K562 (cell line): ENCODE results near the gene NMRK2. TPM values are rescaled to one million over a fixed set of nuclear protein-coding genes. Genes with fewer than 3 reads are reported as not detected.

ENCODE experiments used
- BDP1 ChIP-seq: IDR thresholded peaks from 3 replicates; pipeline ENCODE4 v1.6.1; 2011; ENCODE audit not compliant: insufficient read length, insufficient read depth
- CC2D1A ChIP-seq: fragments of 450-650 bp; IDR thresholded peaks from 2 replicates; pipeline ENCODE4 v1.6.1; 2017; ENCODE audit warnings: mild to moderate bottlenecking
- E2F8 ChIP-seq: fragments of 450-650 bp; IDR thresholded peaks from 2 replicates; pipeline ENCODE4 v1.7.1; 2018; ENCODE audit warnings: mild to moderate bottlenecking, low read depth; ENCODE audit not compliant: partially characterized antibody
- FOXK2 ChIP-seq, 2 experiments: fragments of 450-650 bp; IDR thresholded peaks in 1 of 2; conservative IDR thresholded peaks in 1 of 2; 2 replicates each; pipeline ENCODE4 v1.6.1; 2016; ENCODE audit warnings: low read depth in 2 of 2, mild to moderate bottlenecking in 1 of 2
- HDGF ChIP-seq: fragments of 450-650 bp; IDR thresholded peaks from 2 replicates; pipeline ENCODE4 v1.6.1; 2016
- HMG20B ChIP-seq: fragments of 250-450 bp; sonication (Bioruptor Pico); IDR thresholded peaks from 2 replicates; pipeline ENCODE4 v1.5.0; 2021; ENCODE audit warnings: mild to moderate bottlenecking
- HMGN3 ChIP-seq: IDR thresholded peaks from 2 replicates; pipeline ENCODE4 v1.6.1; 2011; ENCODE audit warnings: borderline replicate concordance, low read depth, mild to moderate bottlenecking, mixed read lengths, low read length; ENCODE audit not compliant: insufficient read length; ENCODE audit errors: extremely low read depth
- MCM2 ChIP-seq: fragments of 450-650 bp; IDR thresholded peaks from 2 replicates; pipeline ENCODE4 v1.6.1; 2017; ENCODE audit warnings: low read depth, mild to moderate bottlenecking
- NKRF ChIP-seq: fragments of 450-650 bp; IDR thresholded peaks from 2 replicates; pipeline ENCODE4 v1.6.1; 2016; ENCODE audit warnings: borderline replicate concordance
- SIN3B ChIP-seq: fragments of 450-650 bp; IDR thresholded peaks from 2 replicates; pipeline ENCODE4 v1.6.1; 2017; ENCODE audit warnings: low read depth, mild to moderate bottlenecking, moderate library complexity
- SMARCA4 ChIP-seq: fragments of 450-650 bp; IDR thresholded peaks from 2 replicates; pipeline ENCODE4 v1.6.1; 2016
- TCFL5 ChIP-seq: fragments of 250-450 bp; sonication (Bioruptor Pico); conservative IDR thresholded peaks from 2 replicates; pipeline ENCODE4 v1.6.1; 2021; ENCODE audit warnings: mild to moderate bottlenecking, moderate library complexity, matching md5 sums
- U2AF2 ChIP-seq: fragments of 200-400 bp; formaldehyde crosslinking; optimal IDR thresholded peaks from 2 replicates; pipeline ENCODE3; 2017; ENCODE audit warnings: low read depth, mild to moderate bottlenecking, low read length
- ZFX ChIP-seq: sonication (generic); formaldehyde crosslinking; IDR thresholded peaks from 2 replicates; pipeline ENCODE4 v1.8.0; 2022; ENCODE audit warnings: mild to moderate bottlenecking, missing genetic modification reagents, moderate library complexity
- ZNF609 ChIP-seq: sonication (generic); formaldehyde crosslinking; IDR thresholded peaks from 2 replicates; pipeline ENCODE4 v1.8.1; 2023; ENCODE audit warnings: missing genetic modification reagents, mild to moderate bottlenecking, borderline replicate concordance
- polyA plus RNA-seq, 8 experiments: library from polyadenylated mRNA; depleted of rRNA in 4 of 8; stranded (reverse) in 5 of 8; unstranded in 3 of 8; fragments of >200 nt; fragmentation: Nextera tagmentation in 2 of 8; fragmentation: Illumina TruSeq in 1 of 8; extraction: Ambion mirVana in 2 of 8; extraction: Trizol in 1 of 8; gene quantifications; 2 replicates each; pipeline versions ENCODE4 v1.2.1 to v1.2.3, GENCODE V29; 2011 to 2014; ENCODE audit warnings: inconsistent platforms in 1 of 8, missing spikeins in 1 of 8
- total RNA-seq, 7 experiments: library from RNA; depleted of rRNA in 6 of 7; stranded (reverse); fragments of >200 nt in 6 of 7; fragmentation: Illumina TruSeq in 2 of 7; extraction: Trizol in 2 of 7; gene quantifications; 2 replicates each; pipeline versions ENCODE4 v1.2.1 to v1.2.3, GENCODE V29; 2011 to 2021; ENCODE audit warnings: low replicate concordance in 1 of 7
- TF ChIP-seq, protein P1 (sequence below): sonication (generic); formaldehyde crosslinking; IDR thresholded peaks from 2 replicates; pipeline ENCODE4 v1.8.1; 2023; ENCODE audit warnings: mild to moderate bottlenecking, missing genetic modification reagents

Gene NMRK2
- total and polyA plus RNA-seq, 9 of the 15 experiments (the other 6 are each of a cell fraction or from before 2014, with no cell fraction given) = not detected

- TF ChIP-seq E2F8 (no peak), NKRF (no peak), CC2D1A (no peak), HDGF (no peak), TCFL5 (CRISPR knock-in tag) (no peak), BDP1 (no peak), SMARCA4 (no peak), HMG20B (no peak), ZFX (CRISPR knock-in tag) (peak; percentile 39; the same call in 1 of the 2 replicates), SIN3B (no peak), FOXK2 (conservative IDR thresholded peaks at IDR 0.05 in 1 of 2, IDR thresholded peaks at IDR 0.05 in 1 of 2; ENCODE audit: low read depth in 2 of 2) (no peak), MCM2 (no peak), ZNF609 (CRISPR knock-in tag) (no peak), U2AF2 (no peak), HMGN3 (peak; percentile 91)
- TF ChIP-seq, protein P1, sequence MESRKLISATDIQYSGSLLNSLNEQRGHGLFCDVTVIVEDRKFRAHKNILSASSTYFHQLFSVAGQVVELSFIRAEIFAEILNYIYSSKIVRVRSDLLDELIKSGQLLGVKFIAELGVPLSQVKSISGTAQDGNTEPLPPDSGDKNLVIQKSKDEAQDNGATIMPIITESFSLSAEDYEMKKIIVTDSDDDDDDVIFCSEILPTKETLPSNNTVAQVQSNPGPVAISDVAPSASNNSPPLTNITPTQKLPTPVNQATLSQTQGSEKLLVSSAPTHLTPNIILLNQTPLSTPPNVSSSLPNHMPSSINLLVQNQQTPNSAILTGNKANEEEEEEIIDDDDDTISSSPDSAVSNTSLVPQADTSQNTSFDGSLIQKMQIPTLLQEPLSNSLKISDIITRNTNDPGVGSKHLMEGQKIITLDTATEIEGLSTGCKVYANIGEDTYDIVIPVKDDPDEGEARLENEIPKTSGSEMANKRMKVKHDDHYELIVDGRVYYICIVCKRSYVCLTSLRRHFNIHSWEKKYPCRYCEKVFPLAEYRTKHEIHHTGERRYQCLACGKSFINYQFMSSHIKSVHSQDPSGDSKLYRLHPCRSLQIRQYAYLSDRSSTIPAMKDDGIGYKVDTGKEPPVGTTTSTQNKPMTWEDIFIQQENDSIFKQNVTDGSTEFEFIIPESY (CRISPR knock-in tag) = 0 out of 2 replicates have a peak, but pooled peaks have one; percentile 31
Observed at GRCh38 chr19:3970808-3971598, 38.1 kb downstream of the NMRK2 start, which contains the start of gene DAPK3 (continued).
